Keratinocyte (primary cell): ENCODE data around the gene SLBP. TPM values are rescaled to one million over a fixed set of nuclear protein-coding genes. Genes with fewer than 3 reads are reported as not detected.

Experiments used
- DNase-seq: peaks from one replicate; pipeline ENCODE4 v3.0.0-alpha.2; 2011; ENCODE audit warnings: low read depth, missing footprints, low spot score
- FAIRE-seq: peaks from 2 replicates; lab custom pipeline; 2011; peaks lifted over from hg19 to GRCh38; lab: Jason Lieb, UNC
- H2AFZ ChIP-seq: 2 replicates; pipeline ENCODE4 v1.6.0; 2012; ENCODE audit warnings: low read length, control low read depth, inconsistent platforms; ENCODE audit not compliant: control insufficient read depth
- H3K27ac ChIP-seq: 2 replicates; pipeline ENCODE4 v1.5.1; 2011; ENCODE audit warnings: low read length; ENCODE audit not compliant: control insufficient read depth, insufficient read depth
- H3K27me3 ChIP-seq: 3 replicates; pipeline ENCODE4 v1.6.0; 2011; ENCODE audit warnings: low read length; ENCODE audit not compliant: control insufficient read depth, insufficient read depth; ENCODE audit errors: extremely low read depth
- H3K36me3 ChIP-seq, 2 experiments: 2 replicates in 1 of 2; 3 replicates in 1 of 2; pipeline ENCODE4 v1.5.1; 2011; ENCODE audit warnings: low read length in 2 of 2, mild to moderate bottlenecking in 1 of 2; ENCODE audit not compliant: control insufficient read depth in 2 of 2, insufficient read depth in 2 of 2; ENCODE audit errors: extremely low read depth in 1 of 2
- H3K4me1 ChIP-seq: 3 replicates; pipeline ENCODE4 v1.5.1; 2011; ENCODE audit warnings: low read length; ENCODE audit not compliant: control insufficient read depth, insufficient read depth; ENCODE audit errors: extremely low read depth
- H3K4me2 ChIP-seq: 3 replicates; pipeline ENCODE4 v1.6.0; 2011; ENCODE audit warnings: low read depth, low read length; ENCODE audit not compliant: control insufficient read depth, insufficient read depth; ENCODE audit errors: extremely low read depth
- H3K4me3 ChIP-seq, 3 experiments: fragments of 200-600 bp in 1 of 3; sonication (generic) in 1 of 3; 2 replicates in 2 of 3; 3 replicates in 1 of 3; pipeline ENCODE4 v1.5.1; 2011 to 2016; ENCODE audit warnings: low read length in 3 of 3, mild to moderate bottlenecking in 3 of 3, control low read depth in 2 of 3, inconsistent platforms in 1 of 3, low read depth in 1 of 3, mixed read lengths in 1 of 3, mixed run types in 1 of 3, moderate library complexity in 1 of 3; ENCODE audit not compliant: control insufficient read depth in 2 of 3, insufficient read depth in 2 of 3; ENCODE audit errors: extremely low read depth in 1 of 3
- H3K79me2 ChIP-seq: 2 replicates; pipeline ENCODE4 v1.6.0; 2012; ENCODE audit warnings: low read length; ENCODE audit not compliant: control insufficient read depth, insufficient read depth
- H3K9ac ChIP-seq: 3 replicates; pipeline ENCODE4 v1.6.0; 2011; ENCODE audit warnings: low read length; ENCODE audit not compliant: control insufficient read depth, insufficient read depth; ENCODE audit errors: extremely low read depth
- H3K9me1 ChIP-seq: 3 replicates; pipeline ENCODE4 v1.6.0; 2011; ENCODE audit warnings: low read length; ENCODE audit not compliant: control insufficient read depth, insufficient read depth; ENCODE audit errors: extremely low read depth
- H3K9me3 ChIP-seq: 2 replicates; pipeline ENCODE4 v1.5.1; 2012; ENCODE audit warnings: low read depth, low read length; ENCODE audit not compliant: control insufficient read depth
- H4K20me1 ChIP-seq: 3 replicates; pipeline ENCODE4 v1.6.0; 2011; ENCODE audit warnings: low read length; ENCODE audit not compliant: control insufficient read depth, insufficient read depth; ENCODE audit errors: extremely low read depth
- EZH2 ChIP-seq: IDR thresholded peaks from one replicate; pipeline ENCODE4 v1.6.1; 2012; ENCODE audit warnings: inconsistent platforms, mild to moderate bottlenecking, low read length, moderate library complexity
- dilution Hi-C: fragments of 300-500 bp; cut with MboI; formaldehyde crosslinking; loops from one replicate; pipeline ENCODE4 v1.7.0; 2020; ENCODE audit warnings: low sequenced_read_pairs; ENCODE audit not compliant: extremely low pct_ligation_motif_present
- polyA plus RNA-seq, 5 experiments: library from polyadenylated mRNA; depleted of rRNA in 3 of 5; stranded (reverse) in 3 of 5; stranded (forward) in 1 of 5; unstranded in 1 of 5; fragments of >200 nt; gene quantifications; 1 replicate in 1 of 5; 2 replicates in 3 of 5; 3 replicates in 1 of 5; pipeline versions ENCODE4 v1.2.1 to v1.2.3, GENCODE V29; 2011 to 2012; ENCODE audit warnings: missing spikeins in 2 of 5, low read depth in 1 of 5, low replicate concordance in 1 of 5
- TF ChIP-seq, protein P1 (sequence below), 3 experiments: IDR thresholded peaks in 1 of 3; conservative IDR thresholded peaks in 1 of 3; optimal IDR thresholded peaks in 1 of 3; 2 replicates in 2 of 3; 3 replicates in 1 of 3; pipeline versions ENCODE3 to v1.5.1; 2011; ENCODE audit warnings: low read length in 3 of 3, mild to moderate bottlenecking in 3 of 3, moderate library complexity in 2 of 3, control low read depth in 1 of 3, inconsistent platforms in 1 of 3; ENCODE audit not compliant: insufficient read depth in 2 of 3; ENCODE audit errors: extremely low read depth in 1 of 3

The SLBP gene
- polyA plus RNA-seq, 1 donor (not counting 4 experiments of a cell fraction or from before 2014, with no cell fraction given): 90.6 TPM

DNA sequence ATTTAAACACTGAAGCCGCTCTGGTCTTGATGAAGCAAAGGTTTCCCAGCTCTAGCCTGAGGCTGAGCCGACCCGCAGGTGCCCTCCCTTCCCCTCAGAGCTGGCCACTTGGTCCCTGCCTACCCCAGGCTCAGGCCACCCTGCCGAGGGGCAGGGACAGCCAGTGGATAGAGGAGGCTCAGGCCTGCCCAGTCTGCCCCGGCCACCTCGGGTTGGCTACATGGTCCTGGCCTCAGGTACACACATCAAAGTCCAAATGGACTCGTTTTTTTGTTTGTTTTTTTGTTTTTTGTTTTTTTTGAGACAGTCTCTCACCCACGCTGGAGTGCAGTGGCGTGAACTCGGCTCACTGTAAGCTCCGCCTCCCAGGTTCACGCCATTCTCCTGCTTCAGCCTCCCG is 33.0 kb upstream of the SLBP start:
- dilution Hi-C loops: no loop called here
- H3K9ac ChIP-seq: no peak overlapping the region
- FAIRE-seq (no peak), DNase-seq (no peak)
- H3K9me3 ChIP-seq: no peaks in the 10 kb centered on the region
- no peaks in the 10 kb centered on the region for H3K79me2 ChIP-seq
- no peaks in the 10 kb centered on the region for H3K27me3 ChIP-seq
- H3K36me3 ChIP-seq: peaks cover 4 to 14% of the 10 kb centered on the region in 2 experiments
- H2AFZ ChIP-seq: no peak overlapping the region
- H4K20me1 ChIP-seq: no peaks in the 10 kb centered on the region
- H3K4me2 ChIP-seq: no peak overlapping the region
- no peaks in the 10 kb centered on the region for H3K9me1 ChIP-seq
- no peak overlapping the region for H3K4me3 ChIP-seq
- TF ChIP-seq, protein P1, sequence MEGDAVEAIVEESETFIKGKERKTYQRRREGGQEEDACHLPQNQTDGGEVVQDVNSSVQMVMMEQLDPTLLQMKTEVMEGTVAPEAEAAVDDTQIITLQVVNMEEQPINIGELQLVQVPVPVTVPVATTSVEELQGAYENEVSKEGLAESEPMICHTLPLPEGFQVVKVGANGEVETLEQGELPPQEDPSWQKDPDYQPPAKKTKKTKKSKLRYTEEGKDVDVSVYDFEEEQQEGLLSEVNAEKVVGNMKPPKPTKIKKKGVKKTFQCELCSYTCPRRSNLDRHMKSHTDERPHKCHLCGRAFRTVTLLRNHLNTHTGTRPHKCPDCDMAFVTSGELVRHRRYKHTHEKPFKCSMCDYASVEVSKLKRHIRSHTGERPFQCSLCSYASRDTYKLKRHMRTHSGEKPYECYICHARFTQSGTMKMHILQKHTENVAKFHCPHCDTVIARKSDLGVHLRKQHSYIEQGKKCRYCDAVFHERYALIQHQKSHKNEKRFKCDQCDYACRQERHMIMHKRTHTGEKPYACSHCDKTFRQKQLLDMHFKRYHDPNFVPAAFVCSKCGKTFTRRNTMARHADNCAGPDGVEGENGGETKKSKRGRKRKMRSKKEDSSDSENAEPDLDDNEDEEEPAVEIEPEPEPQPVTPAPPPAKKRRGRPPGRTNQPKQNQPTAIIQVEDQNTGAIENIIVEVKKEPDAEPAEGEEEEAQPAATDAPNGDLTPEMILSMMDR (optimal IDR thresholded peaks at IDR 0.05 in 1 of 3, IDR thresholded peaks at IDR 0.05 in 1 of 3, conservative IDR thresholded peaks at IDR 0.05 in 1 of 3; ENCODE audit: extremely low read depth in 1 of 3, insufficient read depth in 2 of 3, low read length in 3 of 3): no peak
- no peak for TF ChIP-seq EZH2
- peaks cover 3% of the 10 kb centered on the region for H3K4me1 ChIP-seq
- H3K27ac ChIP-seq: no peak overlapping the region

GRCh38 chr4:1744552-1744951 is 32.4 kb upstream of the SLBP start:
- Histone ChIP-seq H4K20me1 (no peaks in the 10 kb centered on the region), H3K27me3 (no peaks in the 10 kb centered on the region), H3K4me3 (no peak overlapping the region), H3K9me1 (no peaks in the 10 kb centered on the region), H3K9me3 (no peaks in the 10 kb centered on the region), H3K79me2 (no peaks in the 10 kb centered on the region), H3K27ac (no peak overlapping the region), H3K36me3 (peaks cover 4 to 14% of the 10 kb centered on the region in 2 experiments), H3K4me1 (peaks cover 3% of the 10 kb centered on the region), H2AFZ (no peak overlapping the region), H3K9ac (no peak overlapping the region), H3K4me2 (no peak overlapping the region)
- DNase-seq: no peak
- dilution Hi-C loops: no loop called here
- no peak for FAIRE-seq
- no peak for TF ChIP-seq EZH2
- TF ChIP-seq, protein P1 (optimal IDR thresholded peaks at IDR 0.05 in 1 of 3, IDR thresholded peaks at IDR 0.05 in 1 of 3, conservative IDR thresholded peaks at IDR 0.05 in 1 of 3; ENCODE audit: extremely low read depth in 1 of 3, insufficient read depth in 2 of 3, low read length in 3 of 3): no peak
